Femur (tissue), 1 donor: ENCODE measurements around the gene RWDD2A.

ENCODE experiments used
- DNase-seq: peaks from one replicate; pipeline ENCODE4 v3.0.0-alpha.2; 2017

The RWDD2A gene

DNA sequence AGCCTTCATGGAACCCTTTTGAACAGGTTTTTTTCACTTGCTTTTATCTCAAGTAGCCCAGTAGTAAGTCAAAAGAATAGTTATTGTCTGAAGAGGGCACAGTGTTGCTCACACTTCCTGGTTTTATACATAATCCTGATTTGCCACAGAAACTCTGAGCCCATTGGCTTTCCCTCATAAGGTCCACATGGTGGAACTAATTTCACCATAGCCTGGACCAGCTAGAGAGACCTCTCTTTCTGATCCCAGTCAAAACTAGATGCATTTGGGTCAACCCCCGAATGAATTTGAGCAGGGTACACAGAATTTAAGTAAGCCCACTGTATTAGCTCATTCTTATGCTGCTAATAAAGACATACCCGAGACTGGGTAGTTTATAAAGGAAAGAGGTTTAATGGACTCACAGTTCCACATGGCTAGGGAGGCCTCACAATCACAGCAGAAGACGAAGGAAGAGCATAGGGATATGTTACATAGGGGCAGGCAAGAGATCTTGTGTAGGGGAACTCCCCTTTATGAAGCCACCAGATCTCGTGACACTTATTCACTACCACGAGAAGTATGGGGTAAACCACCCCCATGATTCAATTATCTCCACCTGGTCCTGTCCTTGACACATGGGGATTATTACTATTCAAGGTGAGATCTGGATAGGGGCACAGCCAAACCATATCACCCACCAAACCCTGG, 6.2 kb downstream of the RWDD2A start:
- no peak for DNase-seq

DNA sequence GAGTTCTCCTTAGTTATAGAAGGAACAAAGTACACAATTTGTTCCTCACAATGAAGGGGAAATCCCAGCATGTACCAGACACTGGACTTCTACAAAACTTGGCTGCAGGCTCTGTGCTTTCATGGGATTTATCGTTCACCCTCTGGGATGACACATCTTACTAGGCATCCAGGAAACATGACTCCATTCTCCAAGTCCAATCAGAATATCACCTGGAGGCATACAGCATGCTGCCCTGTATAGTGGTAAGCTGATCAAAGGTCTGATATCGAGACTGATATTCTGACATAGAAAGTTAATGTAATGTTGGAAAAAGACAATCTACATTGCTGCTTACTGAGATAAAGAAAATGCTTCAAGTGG, 6.7 kb downstream of the RWDD2A start:
- no peak for DNase-seq

DNA sequence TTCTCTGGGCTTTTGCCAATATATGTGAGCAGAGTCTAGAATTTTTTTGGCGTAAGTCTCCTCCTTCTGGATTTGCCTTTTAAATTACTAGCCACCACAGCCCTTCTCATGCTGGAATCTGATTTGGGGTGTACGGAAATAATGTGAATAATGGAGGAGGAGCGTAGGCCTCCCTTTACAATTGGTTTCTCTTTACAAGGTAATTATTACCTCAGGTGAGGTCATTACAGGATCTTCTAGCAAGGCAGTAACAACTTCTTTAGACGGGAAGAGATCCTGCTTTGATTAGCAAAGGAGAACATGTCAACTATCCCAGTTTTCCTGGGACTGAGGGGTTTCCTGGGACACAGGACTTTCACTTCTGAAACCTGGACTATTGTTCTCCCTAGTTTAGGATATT, 8.9 kb downstream of the RWDD2A start:
- DNase-seq = no peak

DNA sequence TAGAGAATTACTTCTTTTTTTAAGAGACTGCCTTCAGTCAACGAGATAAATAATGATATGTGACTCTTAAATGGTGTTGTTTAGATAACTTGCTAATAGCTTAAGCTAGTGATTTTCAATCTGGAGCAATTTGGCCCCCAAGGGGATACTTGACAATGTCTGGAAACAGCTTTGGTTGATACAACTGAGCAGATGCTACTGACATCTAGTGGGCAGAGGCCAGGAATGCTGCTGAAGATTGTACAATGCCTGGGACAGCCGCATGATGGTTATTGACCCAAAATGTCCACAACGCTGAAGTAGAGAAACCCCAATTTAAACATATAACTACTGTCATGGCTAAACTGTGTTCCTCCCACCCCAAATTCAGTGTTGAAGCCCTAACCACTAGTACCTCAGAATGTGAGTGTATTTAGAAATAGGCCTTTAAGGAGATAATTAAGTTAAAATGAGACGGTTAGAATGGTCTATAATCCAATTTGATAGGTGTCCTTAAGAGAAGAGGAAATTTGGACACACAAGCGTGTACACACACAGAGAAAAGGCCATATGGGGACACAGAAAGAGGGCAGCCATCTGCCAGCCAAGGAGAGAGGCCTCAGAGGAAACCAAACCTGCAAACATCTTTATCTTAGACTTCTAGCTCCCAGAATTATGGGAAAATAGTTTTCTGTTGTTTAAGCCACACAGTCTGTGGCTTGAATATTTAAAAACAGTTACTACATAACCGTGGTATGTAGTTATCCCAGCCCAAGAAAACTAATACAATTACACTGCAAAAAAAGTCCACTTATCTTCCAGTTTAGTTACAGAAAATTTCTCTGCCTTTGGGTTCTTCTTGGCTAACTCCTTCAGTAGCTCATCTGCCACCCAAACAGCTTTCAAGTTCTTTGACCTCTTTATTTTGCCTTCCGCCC, 22.2 kb downstream of the RWDD2A start:
- peak; percentile 77 for DNase-seq

DNA sequence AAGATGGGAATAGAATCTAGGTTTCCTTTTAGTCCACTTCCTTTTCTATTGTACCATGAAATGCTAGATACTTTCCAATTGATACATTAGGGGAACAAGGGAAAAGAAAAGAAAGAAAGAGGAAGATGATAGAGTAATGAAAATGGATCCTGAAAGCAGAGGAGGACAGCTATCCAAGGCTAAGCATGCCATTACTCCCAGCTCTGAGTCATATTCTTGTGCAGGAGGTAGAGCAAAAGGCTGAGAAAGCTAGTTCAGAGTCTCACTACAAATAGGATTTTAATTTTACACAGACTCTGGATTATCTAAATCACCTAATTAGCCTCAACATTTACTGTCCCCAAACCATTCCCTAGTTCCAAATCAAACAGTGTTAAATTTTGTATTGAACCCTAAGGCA, 23.6 kb downstream of the RWDD2A start:
- DNase-seq = no peak

DNA sequence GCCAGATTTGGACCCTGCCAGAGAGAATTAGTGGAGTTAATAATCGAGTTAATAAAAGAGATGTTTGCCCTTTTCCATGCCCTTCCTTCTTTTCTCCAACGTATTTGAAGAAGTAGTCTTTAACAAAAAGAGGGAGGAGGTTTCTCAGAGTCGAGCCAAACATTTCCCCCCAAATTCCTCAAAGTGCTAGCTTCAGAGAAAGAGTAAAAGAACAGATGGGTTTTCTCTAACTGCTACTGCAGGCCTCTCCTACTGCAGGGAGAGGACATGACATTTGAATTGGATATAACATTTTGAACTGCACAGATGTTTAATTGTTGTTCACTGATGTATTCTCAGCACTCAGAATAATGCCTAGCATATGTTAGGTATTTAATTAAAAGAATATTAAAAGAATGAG, 25.5 kb downstream of the RWDD2A start:
- DNase-seq = no peak

DNA sequence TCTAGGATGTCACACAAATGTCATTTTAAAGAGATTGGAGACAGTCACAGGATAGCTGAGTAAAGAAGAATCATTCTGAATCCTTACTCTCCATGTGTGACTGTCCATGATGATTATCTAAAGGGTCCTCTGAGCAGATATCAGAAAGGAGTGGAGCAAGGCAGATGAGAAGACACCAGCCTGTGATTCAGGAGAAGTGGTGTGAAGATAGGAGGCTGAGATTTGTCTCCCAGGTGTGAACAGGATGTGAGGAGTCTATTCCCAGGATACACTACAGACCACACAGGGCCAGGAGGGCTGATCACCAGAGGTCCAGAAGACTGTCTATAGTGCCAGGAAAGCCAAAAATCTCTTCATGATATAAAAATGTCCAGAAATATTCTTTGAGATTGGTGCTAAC, 27.0 kb downstream of the RWDD2A start:
- no peak for DNase-seq

DNA sequence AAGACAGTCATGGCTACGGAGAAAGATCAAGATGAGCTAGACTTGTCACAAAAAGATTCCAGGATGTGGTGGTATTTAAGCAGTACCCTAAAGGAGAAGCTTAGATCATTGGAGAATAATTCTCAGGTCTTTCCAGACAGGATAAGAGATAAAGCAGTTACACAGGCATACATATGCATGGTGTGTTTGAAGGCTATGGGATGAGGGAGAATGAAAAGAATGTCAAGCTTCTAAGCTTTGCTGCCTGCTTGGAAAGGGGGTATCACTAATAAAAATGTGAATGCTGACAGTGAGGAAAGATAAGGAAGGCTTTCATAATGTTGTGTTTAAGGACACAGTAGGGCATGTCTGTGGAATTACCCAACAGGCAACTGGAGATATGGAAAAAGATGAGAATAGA, 28.1 kb downstream of the RWDD2A start:
- no peak for DNase-seq

DNA sequence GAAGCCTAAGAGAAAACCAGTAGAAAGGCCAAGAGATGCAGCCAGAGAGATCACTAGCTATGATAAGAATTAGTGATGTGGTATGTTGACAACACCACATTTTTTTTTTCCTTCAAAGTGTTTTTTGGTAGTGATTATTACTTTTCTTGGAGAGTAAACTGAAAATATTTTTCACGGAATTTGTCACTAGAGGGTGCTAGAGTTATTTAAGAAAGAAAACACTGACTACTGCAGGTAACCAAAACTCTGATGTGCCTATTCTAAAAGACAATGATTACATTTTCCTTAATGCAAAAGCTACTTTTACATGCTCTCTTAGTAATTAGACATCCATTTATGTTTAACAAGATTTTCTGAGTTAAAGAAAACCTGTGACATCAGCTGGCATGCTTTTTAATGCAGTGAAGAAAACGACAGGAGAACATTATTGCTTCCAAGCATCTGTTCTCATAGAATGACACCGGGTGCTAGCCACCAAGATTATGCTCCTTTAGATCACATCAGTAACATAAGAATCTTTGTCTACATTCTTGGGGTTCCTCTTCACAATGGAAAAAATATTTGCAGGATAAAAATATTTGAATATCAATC, 28.8 kb downstream of the RWDD2A start:
- DNase-seq = no peak

DNA sequence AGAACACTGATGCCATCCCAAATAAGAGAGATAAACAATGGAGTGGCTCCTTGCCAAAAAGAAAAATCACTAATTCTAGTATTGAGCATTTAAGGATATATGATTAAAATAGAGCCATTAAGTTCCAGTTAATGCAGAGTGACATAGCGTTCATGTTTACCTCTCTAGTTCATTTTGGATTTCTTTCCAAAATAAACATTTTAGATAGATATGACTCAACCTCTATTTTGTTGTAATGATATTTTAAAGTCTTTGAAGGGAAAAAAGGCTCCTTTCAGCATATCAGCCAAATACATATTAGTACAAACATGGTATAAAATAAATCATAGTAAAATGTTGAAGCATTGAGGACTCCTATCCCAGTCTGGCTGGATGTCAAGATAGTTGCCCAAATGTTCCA, 33.4 kb downstream of the RWDD2A start:
- DNase-seq = no peak

DNA sequence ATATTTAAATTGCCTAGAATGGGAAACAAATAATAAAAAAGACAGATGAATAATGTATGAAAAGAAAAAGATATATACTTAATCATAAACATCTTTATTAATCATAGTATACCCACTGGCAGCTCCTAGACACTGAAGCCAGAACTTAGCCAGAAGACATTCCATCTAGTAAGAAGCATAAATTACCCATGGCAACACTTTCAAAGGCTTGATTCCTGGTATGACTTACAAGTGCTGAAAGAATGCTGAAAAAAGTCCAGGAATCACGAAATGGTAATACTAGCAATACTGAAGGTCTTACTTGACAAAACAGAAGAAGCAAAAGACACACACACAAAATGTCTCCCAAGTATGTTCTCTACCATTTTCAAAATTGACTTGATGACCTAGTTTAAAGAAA, 38.0 kb downstream of the RWDD2A start:
- DNase-seq = no peak

DNA sequence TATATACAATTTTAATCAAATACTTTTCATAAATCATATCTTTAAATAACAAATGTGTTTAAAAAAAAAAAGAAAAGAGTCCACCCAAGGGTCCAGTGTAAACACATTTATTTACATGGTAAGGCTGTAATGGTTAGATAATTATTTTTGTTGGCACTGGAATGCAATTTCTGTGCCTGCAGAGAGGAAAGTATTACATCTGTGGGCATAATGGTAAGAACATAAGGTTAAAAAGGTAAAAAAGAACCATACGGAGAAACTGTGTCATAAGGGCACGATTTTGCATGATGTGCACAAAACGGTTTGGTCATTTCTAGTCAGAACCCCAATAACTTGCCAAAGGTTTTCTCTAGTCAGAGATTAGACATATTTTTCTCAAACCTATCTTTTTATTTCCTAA, 54.3 kb downstream of the RWDD2A start:
- no peak for DNase-seq
